K562 (cell line): Measurements from ENCODE around the gene ZNF488. TPM values are rescaled to one million over a fixed set of nuclear protein-coding genes. Genes with fewer than 3 reads are reported as not detected.

Experiments
- ETV5 ChIP-seq: sonication (generic); formaldehyde crosslinking; IDR thresholded peaks from 2 replicates; pipeline ENCODE4 v1.4.0; 2020; ENCODE audit warnings: low read depth, mild to moderate bottlenecking, missing genetic modification reagents
- EZH2 ChIP-seq: IDR thresholded peaks from 2 replicates; pipeline ENCODE4 v1.6.1; 2012; ENCODE audit warnings: low read depth, mild to moderate bottlenecking, inconsistent platforms, low read length, borderline replicate concordance
- GABPB1 ChIP-seq: sonication (generic); formaldehyde crosslinking; IDR thresholded peaks from 2 replicates; pipeline ENCODE4 v1.8.0; 2022; ENCODE audit warnings: mild to moderate bottlenecking, missing genetic modification reagents
- HNRNPK ChIP-seq: fragments of 200-400 bp; formaldehyde crosslinking; IDR thresholded peaks from one replicate; pipeline ENCODE4 v1.6.1; 2018; ENCODE audit warnings: mild to moderate bottlenecking, low read depth, low read length; ENCODE audit not compliant: poor library complexity, severe bottlenecking
- JUNB ChIP-seq: fragments of 450-650 bp; formaldehyde crosslinking; conservative IDR thresholded peaks from 2 replicates; pipeline ENCODE4 v1.4.0; 2020; ENCODE audit warnings: mild to moderate bottlenecking
- L3MBTL2 ChIP-seq: fragments of 450-650 bp; IDR thresholded peaks from 2 replicates; pipeline ENCODE4 v1.6.1; 2016; ENCODE audit warnings: mild to moderate bottlenecking, moderate library complexity
- LARP7 ChIP-seq: fragments of 450-650 bp; IDR thresholded peaks from 2 replicates; pipeline ENCODE4 v1.6.1; 2016
- MEF2D ChIP-seq: conservative IDR thresholded peaks from 2 replicates; pipeline ENCODE4 v1.6.1; 2016; ENCODE audit warnings: low read depth, missing genetic modification characterization, missing compliant biosample characterization
- MEIS2 ChIP-seq: fragments of 450-650 bp; IDR thresholded peaks from 2 replicates; pipeline ENCODE4 v1.6.1; 2014; ENCODE audit warnings: mild to moderate bottlenecking; ENCODE audit not compliant: partially characterized antibody
- MYBL2 ChIP-seq, 2 experiments: fragments of 450-650 bp in 1 of 2; sonication (generic) in 1 of 2; formaldehyde crosslinking in 1 of 2; IDR thresholded peaks; 2 replicates each; pipeline versions ENCODE4 v1.6.1 to v1.8.1; 2017 to 2022; ENCODE audit warnings: borderline replicate concordance in 1 of 2, inconsistent platforms in 1 of 2, low read depth in 1 of 2, mild to moderate bottlenecking in 1 of 2, missing genetic modification reagents in 1 of 2, moderate library complexity in 1 of 2
- NCOA4 ChIP-seq: fragments of 450-650 bp; IDR thresholded peaks from 2 replicates; pipeline ENCODE4 v1.6.1; 2018; ENCODE audit warnings: mild to moderate bottlenecking; ENCODE audit not compliant: partially characterized antibody
- PHTF2 ChIP-seq: fragments of 250-450 bp; sonication (Bioruptor Pico); IDR thresholded peaks from 2 replicates; pipeline ENCODE4 v1.5.0; 2021; ENCODE audit warnings: mild to moderate bottlenecking
- SAFB2 ChIP-seq: fragments of 200-400 bp; formaldehyde crosslinking; IDR thresholded peaks from 2 replicates; pipeline ENCODE4 v1.6.1; 2018; ENCODE audit warnings: borderline replicate concordance, low read length, low read depth, moderate library complexity; ENCODE audit not compliant: severe bottlenecking
- SNIP1 ChIP-seq: fragments of 450-650 bp; IDR thresholded peaks from 2 replicates; pipeline ENCODE4 v1.7.1; 2017; ENCODE audit warnings: low read depth, mild to moderate bottlenecking
- ZNF239 ChIP-seq: fragments of 250-450 bp; sonication (Bioruptor Pico); IDR thresholded peaks from 2 replicates; pipeline ENCODE4 v1.4.0; 2020; ENCODE audit warnings: mild to moderate bottlenecking
- ZNF253 ChIP-seq: fragments of 250-450 bp; sonication (Bioruptor Pico); conservative IDR thresholded peaks from 2 replicates; pipeline ENCODE4 v1.6.1; 2021; ENCODE audit warnings: mild to moderate bottlenecking
- ZNF785 ChIP-seq: fragments of 250-450 bp; sonication (Bioruptor Pico); IDR thresholded peaks from 2 replicates; pipeline ENCODE4 v1.4.0; 2020; ENCODE audit warnings: mild to moderate bottlenecking
- polyA plus RNA-seq, 8 experiments: library from polyadenylated mRNA; depleted of rRNA in 4 of 8; stranded (reverse) in 5 of 8; unstranded in 3 of 8; fragments of >200 nt; fragmentation: Nextera tagmentation in 2 of 8; fragmentation: Illumina TruSeq in 1 of 8; extraction: Ambion mirVana in 2 of 8; extraction: Trizol in 1 of 8; gene quantifications; 2 replicates each; pipeline versions ENCODE4 v1.2.1 to v1.2.3, GENCODE V29; 2011 to 2014; ENCODE audit warnings: inconsistent platforms in 1 of 8, missing spikeins in 1 of 8
- total RNA-seq, 7 experiments: library from RNA; depleted of rRNA in 6 of 7; stranded (reverse); fragments of >200 nt in 6 of 7; fragmentation: Illumina TruSeq in 2 of 7; extraction: Trizol in 2 of 7; gene quantifications; 2 replicates each; pipeline versions ENCODE4 v1.2.1 to v1.2.3, GENCODE V29; 2011 to 2021; ENCODE audit warnings: low replicate concordance in 1 of 7
- TF ChIP-seq, protein P1 (sequence below): fragments of 450-650 bp; IDR thresholded peaks from one replicate; pipeline ENCODE4 v1.6.1; 2018; ENCODE audit warnings: mild to moderate bottlenecking, moderate library complexity; ENCODE audit not compliant: partially characterized antibody
- TF ChIP-seq, protein P2 (sequence below): IDR thresholded peaks from 2 replicates; pipeline ENCODE4 v1.6.1; 2011; ENCODE audit warnings: borderline replicate concordance, low read depth, mild to moderate bottlenecking, moderate library complexity, low read length; ENCODE audit not compliant: insufficient read depth, poor library complexity, severe bottlenecking
- TF ChIP-seq, protein P3 (sequence below): fragments of 200-400 bp; formaldehyde crosslinking; IDR thresholded peaks from 2 replicates; pipeline ENCODE4 v1.6.1; 2017; ENCODE audit warnings: mild to moderate bottlenecking, low read depth, low read length, moderate library complexity
- TF ChIP-seq, protein P4 (sequence below): fragments of 250-450 bp; sonication (Bioruptor Pico); IDR thresholded peaks from 2 replicates; pipeline ENCODE4 v1.5.0; 2020; ENCODE audit warnings: mild to moderate bottlenecking

Gene ZNF488
- total and polyA plus RNA-seq, 9 of the 15 experiments (the other 6 are each of a cell fraction or from before 2014, with no cell fraction given), result 0.03 to 0.09 (median 0.05) TPM; not detected in 3

DNA sequence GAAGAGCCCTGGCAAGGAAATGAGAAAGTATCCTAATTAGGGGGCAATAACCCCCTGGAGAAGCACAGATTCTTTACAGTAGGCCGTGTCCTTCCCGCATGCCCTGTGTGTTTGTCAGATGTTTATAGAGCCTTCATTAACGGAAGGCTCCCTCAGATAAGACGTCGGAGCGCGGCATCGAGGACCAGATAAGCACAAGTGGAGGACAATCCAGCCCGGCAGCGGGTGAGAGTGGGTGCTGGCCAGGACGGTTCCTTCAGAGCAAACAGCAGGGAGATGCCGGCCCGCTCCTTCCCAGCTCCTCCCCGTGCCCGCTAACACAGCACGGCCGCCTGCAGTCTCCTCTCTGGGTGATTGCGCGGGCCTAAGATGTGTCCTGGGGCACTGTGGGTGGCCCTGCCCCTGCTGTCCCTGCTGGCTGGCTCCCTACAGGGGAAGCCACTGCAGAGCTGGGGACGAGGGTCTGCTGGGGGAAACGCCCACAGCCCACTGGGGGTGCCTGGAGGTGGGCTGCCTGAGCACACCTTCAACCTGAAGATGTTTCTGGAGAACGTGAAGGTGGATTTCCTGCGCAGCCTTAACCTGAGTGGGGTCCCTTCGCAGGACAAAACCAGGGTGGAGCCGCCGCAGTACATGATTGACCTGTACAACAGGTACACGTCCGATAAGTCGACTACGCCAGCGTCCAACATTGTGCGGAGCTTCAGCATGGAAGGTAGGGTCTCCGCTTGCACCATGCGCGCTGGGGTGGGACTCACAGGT, 61.6 kb downstream of the ZNF488 start, which contains the start of gene GDF2 (continued):
- no peak for TF ChIP-seq NCOA4
- peak; percentile 20 for TF ChIP-seq MEIS2
- TF ChIP-seq, protein P1, sequence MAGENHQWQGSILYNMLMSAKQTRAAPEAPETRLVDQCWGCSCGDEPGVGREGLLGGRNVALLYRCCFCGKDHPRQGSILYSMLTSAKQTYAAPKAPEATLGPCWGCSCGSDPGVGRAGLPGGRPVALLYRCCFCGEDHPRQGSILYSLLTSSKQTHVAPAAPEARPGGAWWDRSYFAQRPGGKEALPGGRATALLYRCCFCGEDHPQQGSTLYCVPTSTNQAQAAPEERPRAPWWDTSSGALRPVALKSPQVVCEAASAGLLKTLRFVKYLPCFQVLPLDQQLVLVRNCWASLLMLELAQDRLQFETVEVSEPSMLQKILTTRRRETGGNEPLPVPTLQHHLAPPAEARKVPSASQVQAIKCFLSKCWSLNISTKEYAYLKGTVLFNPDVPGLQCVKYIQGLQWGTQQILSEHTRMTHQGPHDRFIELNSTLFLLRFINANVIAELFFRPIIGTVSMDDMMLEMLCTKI, result no peak
- TF ChIP-seq SNIP1, result no peak
- no peak for TF ChIP-seq JUNB
- no peak for TF ChIP-seq ZNF239 (CRISPR knock-in tag)
- no peak for TF ChIP-seq LARP7
- no peak for TF ChIP-seq GABPB1 (CRISPR knock-in tag)
- TF ChIP-seq ZNF253, result no peak
- no peak for TF ChIP-seq ETV5
- no peak for TF ChIP-seq MYBL2 (IDR thresholded peaks at IDR 0.05; ENCODE audit: low read depth)
- no peak for TF ChIP-seq MYBL2 (CRISPR knock-in tag; IDR thresholded peaks at IDR 0.05; ENCODE audit: borderline replicate concordance)
- no peak for TF ChIP-seq ZNF785 (CRISPR knock-in tag)
- TF ChIP-seq, protein P2, sequence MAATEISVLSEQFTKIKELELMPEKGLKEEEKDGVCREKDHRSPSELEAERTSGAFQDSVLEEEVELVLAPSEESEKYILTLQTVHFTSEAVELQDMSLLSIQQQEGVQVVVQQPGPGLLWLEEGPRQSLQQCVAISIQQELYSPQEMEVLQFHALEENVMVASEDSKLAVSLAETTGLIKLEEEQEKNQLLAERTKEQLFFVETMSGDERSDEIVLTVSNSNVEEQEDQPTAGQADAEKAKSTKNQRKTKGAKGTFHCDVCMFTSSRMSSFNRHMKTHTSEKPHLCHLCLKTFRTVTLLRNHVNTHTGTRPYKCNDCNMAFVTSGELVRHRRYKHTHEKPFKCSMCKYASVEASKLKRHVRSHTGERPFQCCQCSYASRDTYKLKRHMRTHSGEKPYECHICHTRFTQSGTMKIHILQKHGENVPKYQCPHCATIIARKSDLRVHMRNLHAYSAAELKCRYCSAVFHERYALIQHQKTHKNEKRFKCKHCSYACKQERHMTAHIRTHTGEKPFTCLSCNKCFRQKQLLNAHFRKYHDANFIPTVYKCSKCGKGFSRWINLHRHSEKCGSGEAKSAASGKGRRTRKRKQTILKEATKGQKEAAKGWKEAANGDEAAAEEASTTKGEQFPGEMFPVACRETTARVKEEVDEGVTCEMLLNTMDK, result no peak
- no peak for TF ChIP-seq HNRNPK
- TF ChIP-seq, protein P3, sequence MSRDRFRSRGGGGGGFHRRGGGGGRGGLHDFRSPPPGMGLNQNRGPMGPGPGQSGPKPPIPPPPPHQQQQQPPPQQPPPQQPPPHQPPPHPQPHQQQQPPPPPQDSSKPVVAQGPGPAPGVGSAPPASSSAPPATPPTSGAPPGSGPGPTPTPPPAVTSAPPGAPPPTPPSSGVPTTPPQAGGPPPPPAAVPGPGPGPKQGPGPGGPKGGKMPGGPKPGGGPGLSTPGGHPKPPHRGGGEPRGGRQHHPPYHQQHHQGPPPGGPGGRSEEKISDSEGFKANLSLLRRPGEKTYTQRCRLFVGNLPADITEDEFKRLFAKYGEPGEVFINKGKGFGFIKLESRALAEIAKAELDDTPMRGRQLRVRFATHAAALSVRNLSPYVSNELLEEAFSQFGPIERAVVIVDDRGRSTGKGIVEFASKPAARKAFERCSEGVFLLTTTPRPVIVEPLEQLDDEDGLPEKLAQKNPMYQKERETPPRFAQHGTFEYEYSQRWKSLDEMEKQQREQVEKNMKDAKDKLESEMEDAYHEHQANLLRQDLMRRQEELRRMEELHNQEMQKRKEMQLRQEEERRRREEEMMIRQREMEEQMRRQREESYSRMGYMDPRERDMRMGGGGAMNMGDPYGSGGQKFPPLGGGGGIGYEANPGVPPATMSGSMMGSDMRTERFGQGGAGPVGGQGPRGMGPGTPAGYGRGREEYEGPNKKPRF, result no peak
- no peak for TF ChIP-seq EZH2
- TF ChIP-seq SAFB2, result no peak
- peak; percentile 78 for TF ChIP-seq L3MBTL2
- TF ChIP-seq MEF2D, result no peak
- no peak for TF ChIP-seq PHTF2 (CRISPR knock-in tag)
- TF ChIP-seq, protein P4, sequence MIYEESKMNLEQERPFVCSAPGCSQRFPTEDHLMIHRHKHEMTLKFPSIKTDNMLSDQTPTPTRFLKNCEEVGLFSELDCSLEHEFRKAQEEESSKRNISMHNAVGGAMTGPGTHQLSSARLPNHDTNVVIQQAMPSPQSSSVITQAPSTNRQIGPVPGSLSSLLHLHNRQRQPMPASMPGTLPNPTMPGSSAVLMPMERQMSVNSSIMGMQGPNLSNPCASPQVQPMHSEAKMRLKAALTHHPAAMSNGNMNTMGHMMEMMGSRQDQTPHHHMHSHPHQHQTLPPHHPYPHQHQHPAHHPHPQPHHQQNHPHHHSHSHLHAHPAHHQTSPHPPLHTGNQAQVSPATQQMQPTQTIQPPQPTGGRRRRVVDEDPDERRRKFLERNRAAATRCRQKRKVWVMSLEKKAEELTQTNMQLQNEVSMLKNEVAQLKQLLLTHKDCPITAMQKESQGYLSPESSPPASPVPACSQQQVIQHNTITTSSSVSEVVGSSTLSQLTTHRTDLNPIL (CRISPR knock-in tag), result no peak
